ENCODE results near the gene FBN3.
"Not testable (repeated sequence)": the region's sequence is repeated elsewhere in the genome, so short reads cannot be mapped to it uniquely, and the experiment has no call there.

Gene FBN3

GRCh38 chr19:8108560-8109445, 40.6 kb downstream of the FBN3 start:
- Histone ChIP-seq H3K9ac (ENCODE audit: low read depth in 1 of 2, low read length in 2 of 2) (no peak overlapping the region), H3K4me1 (ENCODE audit: control insufficient read depth in 1 of 2, insufficient read depth in 2 of 2, low read length in 2 of 2) (no peaks in the 10 kb centered on the region), H3K4me3 (ENCODE audit: low read depth in 1 of 2, low read length in 2 of 2) (no peak overlapping the region), H3K9me3 (ENCODE audit: control insufficient read depth in 1 of 2, low read length in 2 of 2) (no peaks in the 10 kb centered on the region), H3K27me3 (ENCODE audit: control insufficient read depth in 1 of 2, insufficient read depth in 2 of 2, low read length in 2 of 2) (no peaks in the 10 kb centered on the region), H3K36me3 (ENCODE audit: control insufficient read depth in 1 of 2, insufficient read depth in 2 of 2, low read length in 2 of 2) (no peaks in the 10 kb centered on the region), H3K27ac (ENCODE audit: low read depth, low read length) (no peak overlapping the region)

- H3K27ac ChIP-seq (ENCODE audit: low read depth, low read length) = no peak overlapping the region
- no peaks in the 10 kb centered on the region for H3K36me3 ChIP-seq (ENCODE audit: control insufficient read depth in 1 of 2, insufficient read depth in 2 of 2, low read length in 2 of 2)
- H3K4me3 ChIP-seq (ENCODE audit: low read depth in 1 of 2, low read length in 2 of 2) = no peak overlapping the region
- H3K4me1 ChIP-seq (ENCODE audit: control insufficient read depth in 1 of 2, insufficient read depth in 2 of 2, low read length in 2 of 2) = no peaks in the 10 kb centered on the region
- no peaks in the 10 kb centered on the region for H3K9me3 ChIP-seq (ENCODE audit: control insufficient read depth in 1 of 2, low read length in 2 of 2)
- peaks cover 0 to 4% of the 10 kb centered on the region in 2 donors for H3K27me3 ChIP-seq (ENCODE audit: control insufficient read depth in 1 of 2, insufficient read depth in 2 of 2, low read length in 2 of 2)
- no peak overlapping the region for H3K9ac ChIP-seq (ENCODE audit: low read depth in 1 of 2, low read length in 2 of 2)
Observed at GRCh38 chr19:8107301-8107903, 42.0 kb downstream of the FBN3 start.

DNA sequence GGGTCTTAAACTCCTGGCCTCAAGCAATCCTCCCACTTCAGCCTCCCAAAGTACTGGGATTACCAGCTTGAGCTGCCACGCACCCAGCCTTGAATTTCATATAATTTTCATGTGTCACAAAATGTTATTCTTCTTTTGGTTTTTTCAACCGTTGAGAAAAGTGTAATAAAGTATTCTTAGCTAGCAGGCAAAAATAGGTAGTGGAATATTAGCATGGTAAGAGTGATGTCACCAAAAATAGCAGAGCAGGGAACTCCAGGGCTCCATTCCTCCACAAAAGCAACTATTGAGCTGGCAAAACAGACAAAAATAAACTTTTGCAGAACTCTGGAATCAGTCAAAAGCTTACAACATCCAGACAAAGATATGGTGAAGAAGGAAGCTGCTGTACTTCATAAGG, 43.9 kb downstream of the FBN3 start:
- peaks cover 0 to 4% of the 10 kb centered on the region in 2 donors for H3K27me3 ChIP-seq (ENCODE audit: control insufficient read depth in 1 of 2, insufficient read depth in 2 of 2, low read length in 2 of 2)
- H3K36me3 ChIP-seq (ENCODE audit: control insufficient read depth in 1 of 2, insufficient read depth in 2 of 2, low read length in 2 of 2) = no peaks in the 10 kb centered on the region
- no peak overlapping the region for H3K27ac ChIP-seq (ENCODE audit: low read depth, low read length)
- H3K4me1 ChIP-seq (ENCODE audit: control insufficient read depth in 1 of 2, insufficient read depth in 2 of 2, low read length in 2 of 2) = no peaks in the 10 kb centered on the region
- H3K9me3 ChIP-seq (ENCODE audit: control insufficient read depth in 1 of 2, low read length in 2 of 2) = no peaks in the 10 kb centered on the region
- H3K4me3 ChIP-seq (ENCODE audit: low read depth in 1 of 2, low read length in 2 of 2) = no peak overlapping the region
- H3K9ac ChIP-seq (ENCODE audit: low read depth in 1 of 2, low read length in 2 of 2) = no peak overlapping the region

- not testable (repeated sequence) for H3K36me3 ChIP-seq (ENCODE audit: control insufficient read depth in 1 of 2, insufficient read depth in 2 of 2, low read length in 2 of 2); H3K9ac ChIP-seq (ENCODE audit: low read depth in 1 of 2, low read length in 2 of 2); H3K27ac ChIP-seq (ENCODE audit: low read depth, low read length); H3K4me1 ChIP-seq (ENCODE audit: control insufficient read depth in 1 of 2, insufficient read depth in 2 of 2, low read length in 2 of 2); H3K4me3 ChIP-seq (ENCODE audit: low read depth in 1 of 2, low read length in 2 of 2); H3K9me3 ChIP-seq (ENCODE audit: control insufficient read depth in 1 of 2, low read length in 2 of 2); H3K27me3 ChIP-seq (ENCODE audit: control insufficient read depth in 1 of 2, insufficient read depth in 2 of 2, low read length in 2 of 2)
Observed at GRCh38 chr19:8101910-8102309, 47.5 kb downstream of the FBN3 start.

DNA sequence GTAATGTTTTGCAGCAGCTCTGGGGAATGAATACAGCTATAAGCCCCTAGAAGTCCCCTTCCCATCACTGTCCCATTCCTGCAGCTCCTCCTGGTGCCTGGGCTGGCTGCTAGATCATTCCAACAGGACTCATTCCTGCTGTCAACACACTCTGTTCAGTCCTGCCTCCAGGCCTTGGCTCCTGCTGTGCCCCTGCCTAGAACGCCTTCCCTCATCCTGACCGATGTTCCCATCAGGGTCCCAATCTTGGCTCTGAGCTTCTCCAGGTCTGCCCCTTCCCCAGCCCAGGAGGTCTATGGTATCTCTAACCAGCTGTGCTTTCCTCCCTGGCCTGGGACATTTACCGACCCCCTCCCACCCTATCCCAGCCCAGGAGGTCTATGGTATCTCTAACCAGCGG, 48.1 kb downstream of the FBN3 start:
- Histone ChIP-seq H3K4me1 (ENCODE audit: control insufficient read depth in 1 of 2, insufficient read depth in 2 of 2, low read length in 2 of 2) (no peaks in the 10 kb centered on the region), H3K36me3 (ENCODE audit: control insufficient read depth in 1 of 2, insufficient read depth in 2 of 2, low read length in 2 of 2) (no peaks in the 10 kb centered on the region), H3K4me3 (ENCODE audit: low read depth in 1 of 2, low read length in 2 of 2) (no peak overlapping the region), H3K9me3 (ENCODE audit: control insufficient read depth in 1 of 2, low read length in 2 of 2) (peaks cover 3 to 9% of the 10 kb centered on the region in 2 donors), H3K9ac (ENCODE audit: low read depth in 1 of 2, low read length in 2 of 2) (no peak overlapping the region), H3K27ac (ENCODE audit: low read depth, low read length) (no peak overlapping the region), H3K27me3 (ENCODE audit: control insufficient read depth in 1 of 2, insufficient read depth in 2 of 2, low read length in 2 of 2) (peaks cover 0 to 4% of the 10 kb centered on the region in 2 donors)

DNA sequence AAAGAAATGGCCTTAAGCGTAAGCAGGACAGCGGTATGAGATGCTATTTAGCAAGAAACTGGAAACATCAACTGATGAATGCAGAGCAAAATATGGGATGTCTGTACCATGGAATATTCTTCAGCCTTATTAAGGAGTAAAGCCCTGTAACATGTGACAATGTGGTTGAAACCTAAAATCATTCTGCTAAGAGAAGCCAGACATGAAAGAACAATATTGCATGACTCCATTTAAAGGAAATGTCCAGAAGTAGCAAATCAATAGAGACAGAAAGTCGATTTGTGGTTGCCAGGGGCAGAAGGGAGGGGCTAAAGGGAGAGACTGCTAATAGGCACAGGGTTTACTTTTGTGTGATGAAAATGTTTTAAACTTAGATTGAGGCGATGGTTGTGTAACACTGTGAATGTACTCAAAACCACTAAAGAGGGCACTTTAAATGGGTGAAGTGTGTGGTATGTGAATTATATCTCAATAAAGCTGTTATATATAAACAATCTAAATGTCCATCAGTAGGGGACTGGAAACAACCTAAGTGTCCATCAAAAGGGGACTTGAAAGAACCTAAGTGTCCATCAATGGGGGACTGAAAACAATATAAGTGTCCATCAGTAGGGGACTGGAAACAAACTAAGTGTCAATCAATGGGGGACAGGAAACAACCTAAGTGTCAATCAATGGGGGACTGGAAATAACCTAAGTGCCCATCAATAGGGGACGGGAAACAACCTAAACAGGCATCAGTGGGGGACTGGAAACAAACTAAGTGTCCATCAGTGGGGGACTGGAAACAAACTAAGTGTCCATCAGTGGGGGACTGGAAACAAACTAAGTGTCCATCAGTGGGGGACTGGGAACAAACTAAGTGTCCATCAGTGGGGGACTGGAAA, 51.5 kb downstream of the FBN3 start:
- Histone ChIP-seq H3K27ac (ENCODE audit: low read depth, low read length) (no peak overlapping the region), H3K4me3 (ENCODE audit: low read depth in 1 of 2, low read length in 2 of 2) (no peak overlapping the region), H3K27me3 (ENCODE audit: control insufficient read depth in 1 of 2, insufficient read depth in 2 of 2, low read length in 2 of 2) (no peaks in the 10 kb centered on the region), H3K4me1 (ENCODE audit: control insufficient read depth in 1 of 2, insufficient read depth in 2 of 2, low read length in 2 of 2) (no peaks in the 10 kb centered on the region), H3K9ac (ENCODE audit: low read depth in 1 of 2, low read length in 2 of 2) (no peak overlapping the region), H3K36me3 (ENCODE audit: control insufficient read depth in 1 of 2, insufficient read depth in 2 of 2, low read length in 2 of 2) (peaks cover 0 to 5% of the 10 kb centered on the region in 2 donors), H3K9me3 (ENCODE audit: control insufficient read depth in 1 of 2, low read length in 2 of 2) (peaks cover 26 to 27% of the 10 kb centered on the region in 2 donors)

DNA sequence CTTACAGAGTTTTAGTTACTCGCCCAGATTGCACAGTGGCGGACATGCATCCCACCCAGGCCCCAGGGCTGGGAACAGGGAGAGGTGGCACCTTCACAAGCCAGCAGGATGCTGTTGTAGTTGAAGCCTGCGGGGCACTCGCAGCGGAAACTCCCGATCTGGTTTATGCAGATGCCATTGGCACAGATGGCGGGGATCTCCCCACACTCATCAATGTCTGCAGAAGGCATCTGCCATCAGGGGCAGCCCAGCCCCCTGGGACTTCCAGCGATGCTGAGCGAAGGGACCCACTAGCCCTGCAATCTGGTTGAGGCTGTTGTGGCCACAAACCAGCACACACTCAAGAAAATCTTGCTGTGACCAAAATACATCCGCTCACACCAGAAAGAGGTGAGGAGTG, 52.2 kb downstream of the FBN3 start:
- peaks cover 0 to 5% of the 10 kb centered on the region in 2 donors for H3K36me3 ChIP-seq (ENCODE audit: control insufficient read depth in 1 of 2, insufficient read depth in 2 of 2, low read length in 2 of 2)
- no peak overlapping the region for H3K27ac ChIP-seq (ENCODE audit: low read depth, low read length)
- no peak overlapping the region for H3K9ac ChIP-seq (ENCODE audit: low read depth in 1 of 2, low read length in 2 of 2)
- no peaks in the 10 kb centered on the region for H3K4me1 ChIP-seq (ENCODE audit: control insufficient read depth in 1 of 2, insufficient read depth in 2 of 2, low read length in 2 of 2)
- H3K27me3 ChIP-seq (ENCODE audit: control insufficient read depth in 1 of 2, insufficient read depth in 2 of 2, low read length in 2 of 2) = no peaks in the 10 kb centered on the region
- no peak overlapping the region for H3K4me3 ChIP-seq (ENCODE audit: low read depth in 1 of 2, low read length in 2 of 2)
- H3K9me3 ChIP-seq (ENCODE audit: control insufficient read depth in 1 of 2, low read length in 2 of 2) = peaks cover 26 to 27% of the 10 kb centered on the region in 2 donors

DNA sequence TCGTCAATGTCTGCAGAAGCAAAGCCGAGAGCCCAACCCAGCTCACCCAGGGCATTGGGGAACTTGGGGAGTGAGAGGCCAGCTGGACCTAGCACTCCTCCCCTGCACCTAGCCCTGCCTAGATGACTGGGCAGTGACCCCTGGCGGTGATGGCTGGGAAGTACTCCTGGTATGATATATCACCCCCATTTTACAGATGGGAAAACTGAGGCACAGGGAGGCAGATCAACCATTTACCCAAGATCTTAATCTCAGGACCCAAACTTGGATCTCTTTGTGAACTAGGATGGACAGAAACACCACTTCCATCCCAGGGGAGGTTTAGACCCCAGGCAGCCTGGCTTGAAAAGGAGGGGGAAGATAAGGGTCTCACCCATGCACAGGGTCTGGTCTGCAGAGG, 53.3 kb downstream of the FBN3 start:
- Histone ChIP-seq H3K36me3 (ENCODE audit: control insufficient read depth in 1 of 2, insufficient read depth in 2 of 2, low read length in 2 of 2) (peaks cover 0 to 5% of the 10 kb centered on the region in 2 donors), H3K4me1 (ENCODE audit: control insufficient read depth in 1 of 2, insufficient read depth in 2 of 2, low read length in 2 of 2) (no peaks in the 10 kb centered on the region), H3K4me3 (ENCODE audit: low read depth in 1 of 2, low read length in 2 of 2) (no peak overlapping the region), H3K27me3 (ENCODE audit: control insufficient read depth in 1 of 2, insufficient read depth in 2 of 2, low read length in 2 of 2) (no peaks in the 10 kb centered on the region), H3K9me3 (ENCODE audit: control insufficient read depth in 1 of 2, low read length in 2 of 2) (peaks cover 26 to 27% of the 10 kb centered on the region in 2 donors), H3K27ac (ENCODE audit: low read depth, low read length) (no peak overlapping the region), H3K9ac (ENCODE audit: low read depth in 1 of 2, low read length in 2 of 2) (no peak overlapping the region)

DNA sequence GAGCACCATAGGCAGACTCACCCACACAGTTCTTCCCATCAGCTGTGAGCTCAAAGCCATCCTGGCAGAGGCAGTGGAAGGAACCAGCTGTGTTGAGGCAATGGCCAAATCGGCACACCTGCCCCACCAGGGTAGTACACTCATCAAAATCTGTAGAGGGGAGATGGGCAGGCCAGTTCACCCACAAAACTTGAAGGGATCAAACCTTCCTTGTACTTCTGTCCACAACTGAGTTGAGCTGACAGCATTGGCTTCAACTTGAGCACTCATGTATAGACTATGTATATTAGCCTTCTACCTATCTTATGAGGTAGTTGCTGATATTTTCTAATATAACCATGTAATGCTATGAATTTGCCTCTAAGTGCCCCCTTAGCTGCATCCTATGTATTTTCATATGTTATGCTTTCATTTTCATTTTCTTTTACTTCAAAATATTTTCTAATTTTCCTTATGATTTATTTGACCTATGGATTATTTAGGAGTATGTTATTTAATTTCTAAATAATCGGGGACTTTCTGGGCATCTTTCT, 54.0 kb downstream of the FBN3 start:
- no peak overlapping the region for H3K27ac ChIP-seq (ENCODE audit: low read depth, low read length)
- H3K27me3 ChIP-seq (ENCODE audit: control insufficient read depth in 1 of 2, insufficient read depth in 2 of 2, low read length in 2 of 2) = no peaks in the 10 kb centered on the region
- peaks cover 26 to 27% of the 10 kb centered on the region in 2 donors for H3K9me3 ChIP-seq (ENCODE audit: control insufficient read depth in 1 of 2, low read length in 2 of 2)
- peaks cover 0 to 5% of the 10 kb centered on the region in 2 donors for H3K36me3 ChIP-seq (ENCODE audit: control insufficient read depth in 1 of 2, insufficient read depth in 2 of 2, low read length in 2 of 2)
- no peaks in the 10 kb centered on the region for H3K4me1 ChIP-seq (ENCODE audit: control insufficient read depth in 1 of 2, insufficient read depth in 2 of 2, low read length in 2 of 2)
- H3K9ac ChIP-seq (ENCODE audit: low read depth in 1 of 2, low read length in 2 of 2) = no peak overlapping the region
- peak overlapping the region in 1 of 2 donors; percentile 35 for H3K4me3 ChIP-seq (ENCODE audit: low read depth in 1 of 2, low read length in 2 of 2)
